GM19035 (cell line): ENCODE measurements around the gene ABI1.

Experiments used
- ATAC-seq: cut with Tn5 transposase; IDR thresholded peaks from one replicate; pipeline ENCODE4 v1.9.1; 2021; ENCODE audit not compliant: unreplicated experiment

The ABI1 gene

GRCh38 chr10:26721561-26721960 lies 139.2 kb downstream of the ABI1 start:
- ATAC-seq = no peak

GRCh38 chr10:26717476-26717875 lies 143.3 kb downstream of the ABI1 start:
- ATAC-seq = no peak

- ATAC-seq = no peak
Observed at GRCh38 chr10:26715137-26715487, 145.6 kb downstream of the ABI1 start.

- ATAC-seq = no peak
Observed at GRCh38 chr10:26714415-26715136, 146.2 kb downstream of the ABI1 start.

- no peak for ATAC-seq
Observed at GRCh38 chr10:26711324-26711723, 149.4 kb downstream of the ABI1 start.

- no peak for ATAC-seq
Observed at GRCh38 chr10:26706936-26707335, 153.8 kb downstream of the ABI1 start.

GRCh38 chr10:26706206-26706605 lies 154.6 kb downstream of the ABI1 start:
- ATAC-seq = no peak

GRCh38 chr10:26703974-26704373 lies 156.8 kb downstream of the ABI1 start:
- ATAC-seq = no peak

- ATAC-seq = no peak
Observed at GRCh38 chr10:26703096-26703495, 157.7 kb downstream of the ABI1 start.

GRCh38 chr10:26700884-26701630 lies 159.7 kb downstream of the ABI1 start:
- ATAC-seq = no peak

- no peak for ATAC-seq
Observed at GRCh38 chr10:26699631-26700030, 161.1 kb downstream of the ABI1 start.

GRCh38 chr10:26698909-26699308 lies 161.8 kb downstream of the ABI1 start:
- ATAC-seq = no peak

GRCh38 chr10:26697922-26698608 lies 162.7 kb downstream of the ABI1 start:
- ATAC-seq = no peak

- ATAC-seq = peak; percentile 82
Observed at GRCh38 chr10:26697163-26697921, 163.4 kb downstream of the ABI1 start, which contains the start of gene PDSS1. PDSS1 (plus strand) TSS chr10:26697701; CDS start chr10:26697712, 11 bp downstream.

GRCh38 chr10:26696786-26697162 lies 164.0 kb downstream of the ABI1 start:
- ATAC-seq = peak; percentile 5
